Activated CD4-positive, alpha-beta T cell treated with anti-CD3 and anti-CD28 coated beads, Interleukin-2, amount 10 ng/mL, durations not matched to agents 24 days and 14 days (primary cell): ENCODE results near the gene MAP3K14. TPM values are rescaled to one million over a fixed set of nuclear protein-coding genes. Genes with fewer than 3 reads are reported as not detected.

ENCODE experiments used
- DNase-seq: peaks from one replicate; pipeline ENCODE4 v3.0.0; 2022
- H3K27ac Mint-ChIP-seq: one replicate; pipeline ENCODE4 v1.8.0; 2022; ENCODE audit warnings: mild to moderate bottlenecking, mixed read lengths
- H3K27me3 Mint-ChIP-seq: one replicate; pipeline ENCODE4 v1.8.0; 2022; ENCODE audit warnings: mixed read lengths
- H3K36me3 Mint-ChIP-seq: one replicate; pipeline ENCODE4 v1.8.0; 2022; ENCODE audit warnings: low read depth, mild to moderate bottlenecking, mixed read lengths
- H3K4me1 Mint-ChIP-seq: one replicate; pipeline ENCODE4 v1.8.0; 2021; ENCODE audit warnings: mixed read lengths
- H3K4me3 Mint-ChIP-seq: one replicate; pipeline ENCODE4 v1.8.0; 2022; ENCODE audit warnings: mild to moderate bottlenecking, moderate library complexity, mixed read lengths
- H3K9me3 Mint-ChIP-seq: one replicate; pipeline ENCODE4 v1.8.0; 2021; ENCODE audit warnings: mixed read lengths
- intact Hi-C: fragments of 100-400 bp; cut with micrococcal nuclease; formaldehyde crosslinking; loops from one replicate; pipeline ENCODE4 v1.15.1; 2023
- total RNA-seq: library from RNA; stranded (reverse); gene quantifications from 2 replicates; pipeline ENCODE4 v1.2.3, GENCODE V29; 2022

MAP3K14 gene
- total RNA-seq, 1 donor from 2014 or later, result 61.0 TPM

- peaks cover 45% of the 10 kb centered on the region for H3K36me3 Mint-ChIP-seq
- no peaks in the 10 kb centered on the region for H3K9me3 Mint-ChIP-seq
- H3K27ac Mint-ChIP-seq, result peak overlapping the region; percentile 84
- intact Hi-C loops, result no loop called here
- peak overlapping the region; percentile 89 for H3K4me3 Mint-ChIP-seq
- peaks cover 52% of the 10 kb centered on the region for H3K4me1 Mint-ChIP-seq
- no peaks in the 10 kb centered on the region for H3K27me3 Mint-ChIP-seq
- DNase-seq, result peak; percentile 94
These were observed 68.5 kb downstream of the MAP3K14 start for GRCh38 chr17:45248132-45248957.

- Mint-ChIP-seq H3K27me3 (no peaks in the 10 kb centered on the region), H3K36me3 (peaks cover 49% of the 10 kb centered on the region), H3K4me1 (peaks cover 49% of the 10 kb centered on the region), H3K4me3 (peak overlapping the region; percentile 89), H3K9me3 (no peaks in the 10 kb centered on the region), H3K27ac (peak overlapping the region; percentile 94)
- intact Hi-C loops, result loop anchor here (1.0 kb wide), 2 partner anchors 18 to 25 kb away; no protein-coding TSS in a partner anchor
- peak; percentile 98 for DNase-seq
These were observed 69.2 kb downstream of the MAP3K14 start for GRCh38 chr17:45247429-45248131.

GRCh38 chr17:45246861-45247428 is 69.9 kb downstream of the MAP3K14 start:
- H3K36me3 Mint-ChIP-seq, result peaks cover 52% of the 10 kb centered on the region
- H3K27ac Mint-ChIP-seq, result peak overlapping the region; percentile 94
- peak overlapping the region; percentile 89 for H3K4me3 Mint-ChIP-seq
- no peak for DNase-seq
- no peaks in the 10 kb centered on the region for H3K27me3 Mint-ChIP-seq
- intact Hi-C loops, result loop anchor here (1.0 kb wide), 2 partner anchors 18 to 25 kb away; no protein-coding TSS in a partner anchor
- no peaks in the 10 kb centered on the region for H3K9me3 Mint-ChIP-seq
- peaks cover 45% of the 10 kb centered on the region for H3K4me1 Mint-ChIP-seq

- H3K27me3 Mint-ChIP-seq, result no peaks in the 10 kb centered on the region
- no peak for DNase-seq
- H3K36me3 Mint-ChIP-seq, result peaks cover 50% of the 10 kb centered on the region
- intact Hi-C loops, result no loop called here
- peaks cover 43% of the 10 kb centered on the region for H3K4me1 Mint-ChIP-seq
- peak overlapping the region; percentile 89 for H3K4me3 Mint-ChIP-seq
- H3K9me3 Mint-ChIP-seq, result no peaks in the 10 kb centered on the region
- peak overlapping the region; percentile 94 for H3K27ac Mint-ChIP-seq
These were observed 70.5 kb downstream of the MAP3K14 start for GRCh38 chr17:45246338-45246737.

GRCh38 chr17:45244725-45245656 is 71.8 kb downstream of the MAP3K14 start:
- Mint-ChIP-seq H3K36me3 (peaks cover 53% of the 10 kb centered on the region), H3K27ac (peak overlapping the region; percentile 37), H3K27me3 (no peaks in the 10 kb centered on the region), H3K9me3 (no peaks in the 10 kb centered on the region), H3K4me1 (peaks cover 38% of the 10 kb centered on the region), H3K4me3 (peak overlapping the region; percentile 17)
- DNase-seq, result no peak
- intact Hi-C loops, result no loop called here

- intact Hi-C loops, result no loop called here
- H3K4me3 Mint-ChIP-seq, result no peak overlapping the region
- no peak for DNase-seq
- peaks cover 40% of the 10 kb centered on the region for H3K4me1 Mint-ChIP-seq
- no peaks in the 10 kb centered on the region for H3K27me3 Mint-ChIP-seq
- no peaks in the 10 kb centered on the region for H3K9me3 Mint-ChIP-seq
- no peak overlapping the region for H3K27ac Mint-ChIP-seq
- H3K36me3 Mint-ChIP-seq, result peaks cover 60% of the 10 kb centered on the region
These were observed 73.1 kb downstream of the MAP3K14 start for GRCh38 chr17:45243750-45244149.

- peaks cover 72% of the 10 kb centered on the region for H3K36me3 Mint-ChIP-seq
- H3K4me3 Mint-ChIP-seq, result no peak overlapping the region
- no peaks in the 10 kb centered on the region for H3K27me3 Mint-ChIP-seq
- intact Hi-C loops, result no loop called here
- no peaks in the 10 kb centered on the region for H3K9me3 Mint-ChIP-seq
- H3K4me1 Mint-ChIP-seq, result peaks cover 38% of the 10 kb centered on the region
- H3K27ac Mint-ChIP-seq, result no peak overlapping the region
- no peak for DNase-seq
These were observed 74.8 kb downstream of the MAP3K14 start for GRCh38 chr17:45242029-45242414.

- Mint-ChIP-seq H3K4me1 (peaks cover 33% of the 10 kb centered on the region), H3K4me3 (no peak overlapping the region), H3K36me3 (peaks cover 71% of the 10 kb centered on the region), H3K27me3 (no peaks in the 10 kb centered on the region), H3K9me3 (no peaks in the 10 kb centered on the region), H3K27ac (no peak overlapping the region)
- no peak for DNase-seq
- intact Hi-C loops, result no loop called here
These were observed 75.3 kb downstream of the MAP3K14 start for GRCh38 chr17:45241328-45242028.

- peaks cover 69% of the 10 kb centered on the region for H3K36me3 Mint-ChIP-seq
These were observed 75.9 kb downstream of the MAP3K14 start for GRCh38 chr17:45240905-45241327.

GRCh38 chr17:45238155-45238774 is 78.6 kb downstream of the MAP3K14 start:
- peaks cover 46% of the 10 kb centered on the region for H3K4me1 Mint-ChIP-seq
- H3K27ac Mint-ChIP-seq, result peak overlapping the region; percentile 52
- DNase-seq, result no peak
- no peaks in the 10 kb centered on the region for H3K27me3 Mint-ChIP-seq
- H3K4me3 Mint-ChIP-seq, result no peak overlapping the region
- H3K9me3 Mint-ChIP-seq, result no peaks in the 10 kb centered on the region
- peaks cover 73% of the 10 kb centered on the region for H3K36me3 Mint-ChIP-seq
- intact Hi-C loops, result no loop called here

More at GRCh38 chr17:45240905-45241327, 75.9 kb downstream of the MAP3K14 start:
- H3K9me3 Mint-ChIP-seq, result no peaks in the 10 kb centered on the region
- no peaks in the 10 kb centered on the region for H3K27me3 Mint-ChIP-seq
- H3K4me1 Mint-ChIP-seq, result peaks cover 28% of the 10 kb centered on the region
- H3K4me3 Mint-ChIP-seq, result no peak overlapping the region
- no peak overlapping the region for H3K27ac Mint-ChIP-seq
- intact Hi-C loops, result no loop called here
- DNase-seq, result no peak

- no peak for DNase-seq
- H3K27ac Mint-ChIP-seq, result peak overlapping the region; percentile 29
- no peaks in the 10 kb centered on the region for H3K27me3 Mint-ChIP-seq
- H3K9me3 Mint-ChIP-seq, result no peaks in the 10 kb centered on the region
- peaks cover 46% of the 10 kb centered on the region for H3K4me1 Mint-ChIP-seq
- H3K36me3 Mint-ChIP-seq, result peaks cover 72% of the 10 kb centered on the region
- no peak overlapping the region for H3K4me3 Mint-ChIP-seq
- intact Hi-C loops, result no loop called here
These were observed 79.1 kb downstream of the MAP3K14 start for GRCh38 chr17:45237686-45238085.

GRCh38 chr17:45236282-45236606 is 80.6 kb downstream of the MAP3K14 start:
- Mint-ChIP-seq H3K36me3 (peaks cover 76% of the 10 kb centered on the region), H3K4me1 (peaks cover 58% of the 10 kb centered on the region), H3K4me3 (no peak overlapping the region), H3K9me3 (no peaks in the 10 kb centered on the region), H3K27ac (peak overlapping the region; percentile 77), H3K27me3 (no peaks in the 10 kb centered on the region)
- DNase-seq, result no peak
- intact Hi-C loops, result no loop called here
